ENCODE measurements around the gene MIPOL1. TPM values are rescaled to one million over a fixed set of nuclear protein-coding genes. Genes with fewer than 3 reads are reported as not detected.
"Not testable (repeated sequence)": the region's sequence is repeated elsewhere in the genome, so short reads cannot be mapped to it uniquely, and the experiment has no call there.

Gene MIPOL1
- total and polyA plus RNA-seq, 8 donors = 2.4 to 9.0 (median 6.4) TPM

GRCh38 chr14:37452323-37452722 is 254.6 kb downstream of the MIPOL1 start:
- intact Hi-C loops (cut with DNase I) = no loop called here
- Histone ChIP-seq H3K4me3 (no peak overlapping the region), H3K27ac (no peak overlapping the region), H3K27me3 (no peaks in the 10 kb centered on the region), H3K36me3 (no peaks in the 10 kb centered on the region), H3K9me3 (no peaks in the 10 kb centered on the region), H3K4me1 (peaks cover 0 to 4% (median 0%) of the 10 kb centered on the region in 3 donors)
- no peak for FAIRE-seq
- DNase-seq = no peak
- no peak for ATAC-seq
- TF ChIP-seq, protein P1, sequence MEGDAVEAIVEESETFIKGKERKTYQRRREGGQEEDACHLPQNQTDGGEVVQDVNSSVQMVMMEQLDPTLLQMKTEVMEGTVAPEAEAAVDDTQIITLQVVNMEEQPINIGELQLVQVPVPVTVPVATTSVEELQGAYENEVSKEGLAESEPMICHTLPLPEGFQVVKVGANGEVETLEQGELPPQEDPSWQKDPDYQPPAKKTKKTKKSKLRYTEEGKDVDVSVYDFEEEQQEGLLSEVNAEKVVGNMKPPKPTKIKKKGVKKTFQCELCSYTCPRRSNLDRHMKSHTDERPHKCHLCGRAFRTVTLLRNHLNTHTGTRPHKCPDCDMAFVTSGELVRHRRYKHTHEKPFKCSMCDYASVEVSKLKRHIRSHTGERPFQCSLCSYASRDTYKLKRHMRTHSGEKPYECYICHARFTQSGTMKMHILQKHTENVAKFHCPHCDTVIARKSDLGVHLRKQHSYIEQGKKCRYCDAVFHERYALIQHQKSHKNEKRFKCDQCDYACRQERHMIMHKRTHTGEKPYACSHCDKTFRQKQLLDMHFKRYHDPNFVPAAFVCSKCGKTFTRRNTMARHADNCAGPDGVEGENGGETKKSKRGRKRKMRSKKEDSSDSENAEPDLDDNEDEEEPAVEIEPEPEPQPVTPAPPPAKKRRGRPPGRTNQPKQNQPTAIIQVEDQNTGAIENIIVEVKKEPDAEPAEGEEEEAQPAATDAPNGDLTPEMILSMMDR (IDR thresholded peaks at IDR 0.05) = no peak

- TF ChIP-seq, protein P1 (IDR thresholded peaks at IDR 0.05) = no peak
- H3K9me3 ChIP-seq = no peaks in the 10 kb centered on the region
- FAIRE-seq (no peak), ATAC-seq (no peak), DNase-seq (no peak)
- WGBS, 2 donors = 80 to 97% methylated on average over 1 of the region's 1 CpG
- intact Hi-C loops (cut with DNase I) = no loop called here
- H3K27ac ChIP-seq = no peak overlapping the region
- H3K4me1 ChIP-seq = peaks cover 0 to 4% (median 0%) of the 10 kb centered on the region in 3 donors
- H3K4me3 ChIP-seq = no peak overlapping the region
- no peaks in the 10 kb centered on the region for H3K36me3 ChIP-seq
- no peaks in the 10 kb centered on the region for H3K27me3 ChIP-seq
Observed at GRCh38 chr14:37453985-37454384, 256.2 kb downstream of the MIPOL1 start.

DNA sequence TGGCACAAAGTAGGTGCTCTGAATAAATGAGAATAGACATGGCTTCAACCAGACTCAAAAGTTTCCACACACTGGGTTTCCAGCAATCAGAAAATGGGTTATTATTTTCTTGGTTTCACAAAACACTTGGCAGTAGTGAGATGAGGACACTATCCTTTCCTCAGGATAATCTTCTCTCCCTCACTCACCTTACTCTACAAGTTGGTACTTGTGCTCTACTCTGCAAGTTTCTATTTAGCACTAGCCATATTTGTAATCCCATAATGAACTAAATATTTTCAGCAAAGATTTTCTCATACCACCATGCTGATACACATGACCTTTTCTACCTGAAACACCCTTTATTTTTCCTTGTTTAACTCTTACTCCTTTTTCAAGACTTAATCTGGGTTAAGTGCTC is 259.6 kb downstream of the MIPOL1 start:
- H3K27ac ChIP-seq = no peak overlapping the region
- intact Hi-C loops (cut with DNase I) = no loop called here

DNA sequence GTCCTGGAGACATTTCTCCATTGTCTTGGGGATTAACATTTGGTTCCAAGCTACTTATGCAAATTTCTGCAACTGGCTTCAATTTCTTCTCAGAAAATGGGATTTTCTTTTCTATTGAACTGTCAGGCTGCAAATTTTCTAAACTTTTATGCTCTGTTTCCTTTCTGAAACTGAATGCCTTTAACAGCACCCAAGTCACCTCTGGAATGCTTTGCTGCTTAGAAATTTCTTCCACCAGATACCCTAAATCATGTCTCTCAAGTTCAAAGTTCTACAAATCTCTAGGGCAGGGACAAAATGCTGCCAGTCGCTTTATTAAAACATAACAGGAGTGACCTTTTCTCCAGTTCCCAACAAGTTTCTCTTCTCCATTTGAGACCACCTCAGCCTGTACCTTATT is 264.7 kb downstream of the MIPOL1 start:
- 98 to 100% methylated on average over 1 of the region's 1 CpG for WGBS, 2 donors

More for the DNA sequence above, 259.6 kb downstream of the MIPOL1 start:
- Histone ChIP-seq H3K4me3 (no peak overlapping the region), H3K36me3 (no peaks in the 10 kb centered on the region), H3K9me3 (no peaks in the 10 kb centered on the region), H3K4me1 (peaks cover 0 to 1% (median 0%) of the 10 kb centered on the region in 3 donors), H3K27me3 (no peaks in the 10 kb centered on the region)
- TF ChIP-seq, protein P1 (IDR thresholded peaks at IDR 0.05) = no peak
- ATAC-seq = no peak
- no peak for FAIRE-seq
- DNase-seq = no peak

DNA sequence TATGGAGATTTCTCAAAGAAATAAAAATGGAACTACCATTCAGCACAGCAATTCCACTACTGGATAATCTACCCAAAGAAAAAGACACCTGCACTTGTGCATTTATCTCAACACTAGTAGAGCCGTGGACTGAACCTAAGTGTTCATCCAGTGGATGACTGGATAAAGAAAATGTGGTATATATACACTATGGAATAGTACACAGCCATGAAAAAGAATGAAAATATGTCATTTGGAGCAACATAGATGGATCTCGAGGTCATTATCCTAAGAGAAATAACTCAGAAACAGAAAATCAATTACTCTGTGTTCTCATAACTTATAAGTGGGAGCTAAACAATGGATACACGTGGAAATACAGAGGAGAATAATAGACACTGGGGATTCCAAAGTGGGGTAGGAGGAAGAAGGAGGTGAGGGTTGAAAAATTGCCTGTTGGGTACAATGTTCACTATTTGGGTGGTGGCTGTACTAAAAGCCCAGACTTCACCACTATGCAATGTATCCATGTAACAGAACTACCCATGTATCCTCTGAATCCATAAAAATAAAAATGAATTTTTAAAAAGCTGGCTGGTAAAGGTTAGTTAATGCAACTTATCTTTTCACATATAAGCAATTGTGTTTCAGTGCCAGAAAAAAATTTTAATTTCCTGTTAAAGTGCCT is 266.6 kb downstream of the MIPOL1 start:
- WGBS, 2 donors = 97% methylated on average over 3 of the region's 3 CpGs
- FAIRE-seq (no peak), DNase-seq (no peak), ATAC-seq (no peak)
- Histone ChIP-seq H3K27me3 (no peaks in the 10 kb centered on the region), H3K4me1 (peaks cover 10 to 17% (median 16%) of the 10 kb centered on the region in 3 donors), H3K36me3 (no peaks in the 10 kb centered on the region), H3K27ac (no peak overlapping the region), H3K9me3 (no peaks in the 10 kb centered on the region), H3K4me3 (no peak overlapping the region)
- TF ChIP-seq, protein P1 (IDR thresholded peaks at IDR 0.05) = no peak
- intact Hi-C loops (cut with DNase I) = no loop called here

More for the DNA sequence above, 264.7 kb downstream of the MIPOL1 start:
- H3K9me3 ChIP-seq; FAIRE-seq; ATAC-seq; DNase-seq; H3K27ac ChIP-seq; H3K27me3 ChIP-seq; H3K4me3 ChIP-seq; intact Hi-C loops (cut with DNase I); H3K36me3 ChIP-seq: not testable (repeated sequence)
- H3K4me1 ChIP-seq = peaks cover 10 to 17% (median 16%) of the 10 kb centered on the region in 3 donors
